ENCODE measurements around the gene F10. TPM values are rescaled to one million over a fixed set of nuclear protein-coding genes. Genes with fewer than 3 reads are reported as not detected.

The F10 gene
- total and polyA plus RNA-seq, 4 experiments from 2014 or later: not detected

DNA sequence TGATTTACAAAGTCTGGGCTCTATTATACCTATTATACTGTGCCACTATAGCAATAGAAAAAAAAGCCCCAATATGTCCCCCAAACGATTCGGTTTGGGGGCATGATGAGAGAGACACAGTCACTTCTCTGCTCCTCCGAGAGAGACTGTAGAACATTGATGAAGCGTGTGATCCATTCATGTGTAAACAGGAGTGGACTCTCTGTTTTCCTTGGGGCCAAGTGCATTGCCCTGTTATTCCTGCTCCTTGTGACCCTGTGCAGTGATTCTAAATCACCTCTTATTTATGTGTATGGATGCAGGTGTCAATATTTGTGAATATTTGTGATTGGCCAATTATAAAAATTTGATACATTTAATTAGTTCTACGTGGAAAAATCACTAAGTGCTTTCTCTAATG is 17.0 kb downstream of the F10 start:
- no peak for DNase-seq
- no peak overlapping the region for H3K4me3 Mint-ChIP-seq
- H3K27ac Mint-ChIP-seq: no peak overlapping the region
- Histone ChIP-seq H3K4me3 (ENCODE audit: low read length in 2 of 2) (no peak overlapping the region), H3K27ac (ENCODE audit: low read depth, low read length) (no peak overlapping the region), H3K9me3 (ENCODE audit: control insufficient read depth in 1 of 2, low read length in 2 of 2) (no peaks in the 10 kb centered on the region), H3K4me1 (ENCODE audit: insufficient read depth, low read length) (no peaks in the 10 kb centered on the region), H3K36me3 (ENCODE audit: insufficient read depth, low read length) (no peaks in the 10 kb centered on the region), H3K27me3 (ENCODE audit: insufficient read depth, low read length) (no peaks in the 10 kb centered on the region)
- H3K27me3 Mint-ChIP-seq: peaks cover 0 to 2% of the 10 kb centered on the region in 2 donors
- no peaks in the 10 kb centered on the region for H3K9me3 Mint-ChIP-seq
- CTCF ChIA-PET (ENCODE audit: partially characterized antibody): no interaction called here
- POLR2A ChIA-PET (ENCODE audit: partially characterized antibody): no interaction called here
- intact Hi-C loops (cut with micrococcal nuclease): no loop called here
- H3K4me1 Mint-ChIP-seq: no peaks in the 10 kb centered on the region
- H3K36me3 Mint-ChIP-seq: no peaks in the 10 kb centered on the region

DNA sequence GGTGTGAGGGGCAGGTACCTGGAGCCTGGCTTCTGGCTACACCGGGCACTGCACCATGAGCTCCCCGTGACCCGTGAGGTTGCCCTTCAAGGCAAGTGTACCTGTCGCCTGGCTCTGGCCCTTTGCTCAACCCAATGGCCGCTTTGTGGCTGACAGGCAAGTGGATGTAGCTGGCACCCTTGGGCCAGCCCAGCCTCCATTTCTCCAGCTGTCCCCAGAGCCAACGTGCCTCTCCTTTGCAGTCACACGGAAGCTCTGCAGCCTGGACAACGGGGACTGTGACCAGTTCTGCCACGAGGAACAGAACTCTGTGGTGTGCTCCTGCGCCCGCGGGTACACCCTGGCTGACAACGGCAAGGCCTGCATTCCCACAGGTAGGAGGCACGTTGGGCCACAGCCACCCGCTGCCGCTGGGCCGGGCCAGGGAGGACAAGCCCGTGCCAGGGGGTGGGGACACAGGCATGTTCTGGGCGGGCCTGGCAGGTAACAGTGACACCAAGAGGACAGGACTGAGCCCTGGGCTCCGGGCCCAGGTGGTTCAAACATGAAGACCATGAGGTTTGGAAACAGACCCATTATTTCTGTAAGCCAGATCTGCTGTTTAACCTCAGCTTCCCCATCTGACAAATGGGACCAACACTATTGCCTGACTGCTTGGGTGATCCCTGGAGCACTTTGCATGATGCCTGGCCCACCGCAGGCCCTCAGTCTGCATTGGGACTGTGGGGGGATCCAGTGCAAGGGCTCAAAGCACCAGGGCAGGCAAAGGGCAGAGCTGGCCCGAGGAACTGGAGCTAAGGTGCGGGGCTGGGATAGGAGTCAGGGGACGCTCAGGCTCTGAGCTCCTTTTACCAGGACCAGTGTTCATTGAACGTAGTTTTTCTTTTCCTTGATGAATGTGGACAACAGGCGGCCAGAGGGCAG is 18.3 kb downstream of the F10 start:
- no peak for DNase-seq
- H3K27ac Mint-ChIP-seq: no peak overlapping the region
- CTCF ChIA-PET (ENCODE audit: partially characterized antibody): no interaction called here

DNA sequence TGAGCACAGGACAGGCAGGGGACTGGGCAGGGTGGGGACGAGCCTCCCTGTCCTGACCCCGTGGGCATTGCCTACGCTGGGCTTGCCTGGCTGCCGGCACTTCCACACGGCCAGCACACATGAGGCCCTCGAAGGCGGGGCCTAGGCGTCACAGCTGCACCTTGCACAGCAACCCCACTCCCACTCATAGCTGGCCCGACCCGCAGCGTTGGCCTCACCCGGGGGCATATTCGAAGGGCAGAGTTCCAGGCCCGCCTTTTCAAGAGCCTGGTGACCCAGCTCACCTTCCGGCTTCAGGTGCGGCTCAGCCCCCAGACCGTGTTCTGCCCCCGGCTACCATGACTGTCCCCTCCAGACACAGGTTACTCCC is 19.0 kb downstream of the F10 start:
- Mint-ChIP-seq H3K27me3 (peaks cover 0 to 2% of the 10 kb centered on the region in 2 donors), H3K9me3 (peaks cover 0 to 4% (median 0%) of the 10 kb centered on the region in 8 donors), H3K36me3 (no peaks in the 10 kb centered on the region), H3K27ac (no peak overlapping the region), H3K4me3 (no peak overlapping the region), H3K4me1 (no peaks in the 10 kb centered on the region)
- no peaks in the 10 kb centered on the region for H3K9me3 ChIP-seq (ENCODE audit: control insufficient read depth in 1 of 2, low read length in 2 of 2)
- no peaks in the 10 kb centered on the region for H3K36me3 ChIP-seq (ENCODE audit: insufficient read depth, low read length)
- POLR2A ChIA-PET (ENCODE audit: partially characterized antibody): no interaction called here
- H3K4me1 ChIP-seq (ENCODE audit: insufficient read depth, low read length): no peaks in the 10 kb centered on the region
- CTCF ChIA-PET (ENCODE audit: partially characterized antibody): no interaction called here
- no peak overlapping the region for H3K4me3 ChIP-seq (ENCODE audit: low read length in 2 of 2)
- no peaks in the 10 kb centered on the region for H3K27me3 ChIP-seq (ENCODE audit: insufficient read depth, low read length)
- intact Hi-C loops (cut with micrococcal nuclease): no loop called here
- DNase-seq: no peak
- no peak overlapping the region for H3K27ac ChIP-seq (ENCODE audit: low read depth, low read length)

More for the DNA sequence above, 18.3 kb downstream of the F10 start:
- Mint-ChIP-seq H3K4me1 (no peaks in the 10 kb centered on the region), H3K9me3 (peaks cover 0 to 4% (median 0%) of the 10 kb centered on the region in 8 donors), H3K4me3 (no peak overlapping the region), H3K36me3 (no peaks in the 10 kb centered on the region), H3K27me3 (peaks cover 0 to 2% of the 10 kb centered on the region in 2 donors)
- Histone ChIP-seq H3K36me3 (ENCODE audit: insufficient read depth, low read length) (no peaks in the 10 kb centered on the region), H3K27me3 (ENCODE audit: insufficient read depth, low read length) (no peaks in the 10 kb centered on the region), H3K4me3 (ENCODE audit: low read length in 2 of 2) (no peak overlapping the region), H3K9me3 (ENCODE audit: control insufficient read depth in 1 of 2, low read length in 2 of 2) (no peaks in the 10 kb centered on the region), H3K27ac (ENCODE audit: low read depth, low read length) (no peak overlapping the region), H3K4me1 (ENCODE audit: insufficient read depth, low read length) (no peaks in the 10 kb centered on the region)
- intact Hi-C loops (cut with micrococcal nuclease): no loop called here
- POLR2A ChIA-PET (ENCODE audit: partially characterized antibody): no interaction called here

DNA sequence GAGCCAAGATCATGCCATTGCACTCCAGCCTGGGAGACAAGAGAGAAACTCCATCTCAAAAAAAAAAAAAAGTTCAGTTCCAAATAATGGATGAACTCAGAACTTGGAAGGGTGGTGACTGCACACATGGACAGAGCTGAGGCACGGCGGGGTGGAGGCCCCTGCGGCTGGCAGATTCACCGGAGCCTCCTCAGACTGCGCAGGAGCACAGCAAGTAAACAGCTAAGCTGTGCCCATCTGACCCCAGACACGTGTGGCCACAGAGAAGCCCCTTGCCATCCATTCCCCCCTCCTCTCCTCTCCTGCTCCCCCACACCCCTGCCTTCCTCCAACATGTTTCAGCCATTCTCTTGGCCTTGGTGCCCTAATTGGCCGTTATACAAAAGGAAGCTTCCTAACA is 20.3 kb downstream of the F10 start:
- no peaks in the 10 kb centered on the region for H3K9me3 ChIP-seq (ENCODE audit: control insufficient read depth in 1 of 2, low read length in 2 of 2)
- H3K27ac ChIP-seq (ENCODE audit: low read depth, low read length): no peak overlapping the region
- Mint-ChIP-seq H3K27ac (no peak overlapping the region), H3K36me3 (no peaks in the 10 kb centered on the region), H3K4me1 (no peaks in the 10 kb centered on the region), H3K9me3 (peaks cover 0 to 4% (median 0%) of the 10 kb centered on the region in 8 donors), H3K4me3 (no peak overlapping the region), H3K27me3 (peaks cover 0 to 2% of the 10 kb centered on the region in 2 donors)
- no peaks in the 10 kb centered on the region for H3K27me3 ChIP-seq (ENCODE audit: insufficient read depth, low read length)
- ChIA-PET CTCF (ENCODE audit: partially characterized antibody) (no interaction called here), POLR2A (ENCODE audit: partially characterized antibody) (no interaction called here)
- no peaks in the 10 kb centered on the region for H3K4me1 ChIP-seq (ENCODE audit: insufficient read depth, low read length)
- DNase-seq: no peak
- H3K4me3 ChIP-seq (ENCODE audit: low read length in 2 of 2): no peak overlapping the region
- intact Hi-C loops (cut with micrococcal nuclease): no loop called here
- H3K36me3 ChIP-seq (ENCODE audit: insufficient read depth, low read length): no peaks in the 10 kb centered on the region

DNA sequence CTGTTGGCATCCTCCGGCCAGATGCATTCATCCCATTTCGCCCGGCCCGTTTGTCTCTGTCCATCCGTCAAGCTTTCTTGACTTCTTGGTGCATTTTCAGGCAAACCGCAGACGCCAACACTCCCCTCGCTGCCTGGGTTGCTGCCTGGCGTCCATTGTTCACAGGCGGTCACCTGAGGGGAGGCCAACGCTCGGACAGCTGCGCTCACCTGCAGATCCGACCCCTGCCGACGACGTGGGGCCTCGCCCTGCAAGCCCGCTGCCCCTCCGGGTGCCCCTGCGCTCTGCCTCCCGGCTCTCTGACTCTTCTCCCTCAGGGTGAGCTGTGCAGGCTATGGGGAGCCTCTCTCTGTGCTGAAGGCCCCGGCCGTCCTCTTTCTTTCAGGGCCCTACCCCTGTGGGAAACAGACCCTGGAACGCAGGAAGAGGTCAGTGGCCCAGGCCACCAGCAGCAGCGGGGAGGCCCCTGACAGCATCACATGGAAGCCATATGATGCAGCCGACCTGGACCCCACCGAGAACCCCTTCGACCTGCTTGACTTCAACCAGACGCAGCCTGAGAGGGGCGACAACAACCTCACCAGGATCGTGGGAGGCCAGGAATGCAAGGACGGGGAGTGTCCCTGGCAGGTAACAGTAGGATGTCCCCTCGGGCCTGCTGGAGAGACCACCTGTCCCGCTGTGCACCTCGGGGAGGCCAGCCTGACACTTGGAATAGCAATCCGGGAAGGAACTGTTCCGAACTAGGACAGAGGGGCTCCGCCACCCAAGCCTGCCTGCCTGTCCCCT is 21.1 kb downstream of the F10 start:
- H3K36me3 ChIP-seq (ENCODE audit: insufficient read depth, low read length): no peaks in the 10 kb centered on the region
- peaks cover 0 to 4% (median 0%) of the 10 kb centered on the region in 8 donors for H3K9me3 Mint-ChIP-seq
- no peaks in the 10 kb centered on the region for H3K4me1 Mint-ChIP-seq
- no peaks in the 10 kb centered on the region for H3K9me3 ChIP-seq (ENCODE audit: control insufficient read depth in 1 of 2, low read length in 2 of 2)
- H3K27me3 Mint-ChIP-seq: peaks cover 0 to 2% of the 10 kb centered on the region in 2 donors
- intact Hi-C loops (cut with micrococcal nuclease): no loop called here
- CTCF ChIA-PET (ENCODE audit: partially characterized antibody): no interaction called here
- POLR2A ChIA-PET (ENCODE audit: partially characterized antibody): no interaction called here
- H3K27ac Mint-ChIP-seq: no peak overlapping the region
- H3K4me3 ChIP-seq (ENCODE audit: low read length in 2 of 2): no peak overlapping the region
- H3K27me3 ChIP-seq (ENCODE audit: insufficient read depth, low read length): no peaks in the 10 kb centered on the region
- H3K4me3 Mint-ChIP-seq: no peak overlapping the region
- no peak overlapping the region for H3K27ac ChIP-seq (ENCODE audit: low read depth, low read length)
- H3K36me3 Mint-ChIP-seq: no peaks in the 10 kb centered on the region
- H3K4me1 ChIP-seq (ENCODE audit: insufficient read depth, low read length): no peaks in the 10 kb centered on the region
- DNase-seq: no peak

DNA sequence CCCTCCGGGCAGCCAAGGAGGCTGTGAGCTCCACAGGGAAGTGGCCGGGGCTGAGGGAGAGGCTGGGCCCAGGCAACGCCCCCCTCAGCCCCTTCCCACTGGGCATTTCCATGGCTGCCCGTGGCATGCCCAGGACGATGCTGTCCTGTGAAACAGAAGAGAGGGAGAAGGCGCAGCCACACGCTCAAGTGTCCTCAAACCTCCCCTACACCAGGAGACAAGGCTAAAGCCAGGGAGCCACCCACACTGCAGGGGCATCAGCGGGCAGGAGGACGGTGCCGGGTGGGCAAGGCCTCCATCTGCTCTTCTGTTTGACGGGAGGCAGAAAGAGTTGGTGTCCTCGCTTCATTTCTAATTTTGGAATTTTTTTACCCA is 21.6 kb downstream of the F10 start:
- Mint-ChIP-seq H3K27ac (no peak overlapping the region), H3K4me3 (no peak overlapping the region), H3K4me1 (no peaks in the 10 kb centered on the region), H3K27me3 (no peaks in the 10 kb centered on the region), H3K9me3 (peaks cover 0 to 4% (median 0%) of the 10 kb centered on the region in 8 donors), H3K36me3 (no peaks in the 10 kb centered on the region)
- Histone ChIP-seq H3K9me3 (ENCODE audit: control insufficient read depth in 1 of 2, low read length in 2 of 2) (no peaks in the 10 kb centered on the region), H3K27me3 (ENCODE audit: insufficient read depth, low read length) (no peaks in the 10 kb centered on the region), H3K36me3 (ENCODE audit: insufficient read depth, low read length) (no peaks in the 10 kb centered on the region), H3K4me1 (ENCODE audit: insufficient read depth, low read length) (no peaks in the 10 kb centered on the region), H3K4me3 (ENCODE audit: low read length in 2 of 2) (no peak overlapping the region), H3K27ac (ENCODE audit: low read depth, low read length) (no peak overlapping the region)
- ChIA-PET CTCF (ENCODE audit: partially characterized antibody) (no interaction called here), POLR2A (ENCODE audit: partially characterized antibody) (no interaction called here)
- intact Hi-C loops (cut with micrococcal nuclease): no loop called here
- no peak for DNase-seq

DNA sequence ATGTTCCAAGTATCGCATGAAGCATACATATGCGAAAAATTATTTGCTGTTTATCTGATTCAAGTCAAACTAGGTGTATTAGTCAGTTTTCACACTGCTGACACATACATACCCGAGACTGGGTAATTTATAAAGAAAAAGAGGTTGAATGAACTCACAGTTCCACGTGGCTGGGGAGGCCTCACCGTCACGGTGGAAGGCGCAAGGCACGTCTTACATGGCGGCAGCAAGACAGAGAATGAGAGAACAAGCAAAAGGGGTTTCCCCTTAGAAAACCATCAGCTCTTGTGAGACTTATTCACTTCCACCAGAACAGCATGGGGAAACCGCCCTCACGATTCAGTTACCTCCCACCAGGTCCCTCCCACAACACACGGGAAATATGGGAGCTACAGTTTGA is 22.9 kb downstream of the F10 start:
- Mint-ChIP-seq H3K4me3 (no peak overlapping the region), H3K27ac (no peak overlapping the region), H3K4me1 (no peaks in the 10 kb centered on the region), H3K36me3 (no peaks in the 10 kb centered on the region), H3K27me3 (no peaks in the 10 kb centered on the region), H3K9me3 (peaks cover 0 to 4% (median 0%) of the 10 kb centered on the region in 8 donors)
- H3K4me3 ChIP-seq (ENCODE audit: low read length in 2 of 2): no peak overlapping the region
- no peak overlapping the region for H3K27ac ChIP-seq (ENCODE audit: low read depth, low read length)
- intact Hi-C loops (cut with micrococcal nuclease): no loop called here
- ChIA-PET CTCF (ENCODE audit: partially characterized antibody) (no interaction called here), POLR2A (ENCODE audit: partially characterized antibody) (no interaction called here)
- no peak for DNase-seq
- no peaks in the 10 kb centered on the region for H3K4me1 ChIP-seq (ENCODE audit: insufficient read depth, low read length)
- no peaks in the 10 kb centered on the region for H3K27me3 ChIP-seq (ENCODE audit: insufficient read depth, low read length)
- no peaks in the 10 kb centered on the region for H3K36me3 ChIP-seq (ENCODE audit: insufficient read depth, low read length)
- no peaks in the 10 kb centered on the region for H3K9me3 ChIP-seq (ENCODE audit: control insufficient read depth in 1 of 2, low read length in 2 of 2)
